ENCODE data around the gene GAPVD1.

The GAPVD1 gene

DNA sequence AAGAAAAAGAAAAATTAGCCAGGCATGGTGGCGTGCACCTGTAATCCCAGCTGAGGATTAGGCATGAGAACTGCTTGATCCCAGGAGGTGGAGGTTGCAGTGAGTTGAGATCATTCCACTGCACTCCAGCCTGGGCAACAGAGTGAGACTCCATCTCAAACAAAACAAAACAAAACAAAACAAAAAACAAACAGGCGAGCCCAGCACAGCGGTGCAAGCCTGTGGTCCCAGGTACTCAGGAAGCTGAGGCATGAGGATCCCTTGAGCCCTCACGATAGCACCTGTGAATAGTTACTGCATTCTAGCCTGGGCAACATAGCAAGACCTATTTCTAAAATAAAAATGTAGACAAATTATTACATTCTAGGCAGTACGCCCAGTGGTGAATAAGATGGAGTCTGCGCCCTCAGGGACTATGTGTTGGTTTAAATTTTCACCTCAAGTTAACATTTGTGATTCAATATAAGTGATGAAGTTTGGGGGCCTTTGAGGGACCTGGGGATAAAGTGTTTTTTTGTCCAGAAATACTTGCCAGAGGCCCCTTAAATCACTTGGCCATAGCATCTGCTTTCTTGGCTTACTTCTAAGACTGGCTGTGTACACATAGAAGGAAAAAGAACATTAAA, 3.4 kb upstream of the GAPVD1 start:
- H2AFZ ChIP-seq (ENCODE audit: low read depth, low read length): no peak overlapping the region
- no peak overlapping the region for H3K4me2 ChIP-seq (ENCODE audit: low read length)
- no peaks in the 10 kb centered on the region for H3K27me3 ChIP-seq (ENCODE audit: low read depth, low read length)
- peaks cover 16% of the 10 kb centered on the region for H3K79me2 ChIP-seq (ENCODE audit: low read length)
- no peak overlapping the region for H3K27ac ChIP-seq (ENCODE audit: low read length)
- H3K4me1 ChIP-seq (ENCODE audit: low read length): peaks cover 20% of the 10 kb centered on the region
- peaks cover 10% of the 10 kb centered on the region; the same call in 1 of the 2 replicates for H4K20me1 ChIP-seq (ENCODE audit: insufficient read depth, low read length)
- TF ChIP-seq EZH2phosphoT487 (IDR thresholded peaks at IDR 0.05; ENCODE audit: low read depth) (no peak), CTCF (IDR thresholded peaks at IDR 0.05; ENCODE audit: low read depth, low read length) (no peak)
- 0 out of 2 replicates have a peak, but pooled peaks cover 3% of the 10 kb centered on the region for H3K9me3 ChIP-seq (ENCODE audit: insufficient read depth, low read length)
- H3K4me3 ChIP-seq (ENCODE audit: low read length): no peak overlapping the region
- peaks cover 3% of the 10 kb centered on the region for H3K36me3 ChIP-seq (replicated peaks; ENCODE audit: low read depth, low read length)
- H3K9ac ChIP-seq (ENCODE audit: low read length): no peak overlapping the region

GRCh38 chr9:125258832-125259534, 2.6 kb upstream of the GAPVD1 start:
- peaks cover 13% of the 10 kb centered on the region; the same call in 1 of the 2 replicates for H4K20me1 ChIP-seq (ENCODE audit: insufficient read depth, low read length)
- peak overlapping the region; percentile 12; the same call in 1 of the 2 replicates for H3K27ac ChIP-seq (ENCODE audit: low read length)
- H3K4me2 ChIP-seq (ENCODE audit: low read length): peak overlapping the region; percentile 18; the same call in 1 of the 2 replicates
- peaks cover 3% of the 10 kb centered on the region for H3K36me3 ChIP-seq (replicated peaks; ENCODE audit: low read depth, low read length)
- 0 out of 2 replicates have a peak overlapping the region, but pooled peaks have one; percentile 27 for H2AFZ ChIP-seq (ENCODE audit: low read depth, low read length)
- H3K9me3 ChIP-seq (ENCODE audit: insufficient read depth, low read length): 0 out of 2 replicates have a peak, but pooled peaks cover 3% of the 10 kb centered on the region
- no peaks in the 10 kb centered on the region for H3K27me3 ChIP-seq (ENCODE audit: low read depth, low read length)
- peaks cover 24% of the 10 kb centered on the region for H3K79me2 ChIP-seq (ENCODE audit: low read length)
- TF ChIP-seq CTCF (IDR thresholded peaks at IDR 0.05; ENCODE audit: low read depth, low read length) (no peak), EZH2phosphoT487 (IDR thresholded peaks at IDR 0.05; ENCODE audit: low read depth) (no peak)
- no peak overlapping the region for H3K9ac ChIP-seq (ENCODE audit: low read length)
- no peak overlapping the region for H3K4me3 ChIP-seq (ENCODE audit: low read length)
- peaks cover 20% of the 10 kb centered on the region for H3K4me1 ChIP-seq (ENCODE audit: low read length)

DNA sequence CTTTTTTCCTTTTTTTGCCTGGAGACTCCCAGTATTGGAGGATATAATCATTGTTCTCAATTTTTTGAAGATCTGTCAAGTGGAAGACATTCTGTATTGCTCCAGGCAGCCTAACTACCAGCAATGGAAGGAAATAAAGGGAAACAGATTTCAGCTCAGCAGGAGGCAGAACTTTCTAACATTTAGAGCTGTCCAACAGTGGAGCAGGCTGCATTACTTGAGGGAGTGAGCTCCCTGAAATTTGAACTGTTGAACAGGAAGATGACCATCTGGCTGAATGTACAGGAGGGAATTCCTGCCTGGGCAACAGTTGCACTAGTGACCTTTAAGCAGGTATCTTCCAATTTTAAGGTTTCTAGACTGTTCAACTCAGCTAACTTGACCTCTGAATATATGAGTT, 1.1 kb upstream of the GAPVD1 start:
- Histone ChIP-seq H3K79me2 (ENCODE audit: low read length) (peaks cover 39% of the 10 kb centered on the region), H3K36me3 (replicated peaks; ENCODE audit: low read depth, low read length) (peaks cover 7% of the 10 kb centered on the region), H3K27me3 (ENCODE audit: low read depth, low read length) (no peaks in the 10 kb centered on the region), H2AFZ (ENCODE audit: low read depth, low read length) (no peak overlapping the region; the same call in 1 of the 2 replicates), H3K9me3 (ENCODE audit: insufficient read depth, low read length) (0 out of 2 replicates have a peak, but pooled peaks cover 3% of the 10 kb centered on the region), H3K9ac (ENCODE audit: low read length) (no peak overlapping the region), H3K4me3 (ENCODE audit: low read length) (peak overlapping the region; percentile 96), H3K27ac (ENCODE audit: low read length) (peak overlapping the region; percentile 92; the same call in 1 of the 2 replicates), H4K20me1 (ENCODE audit: insufficient read depth, low read length) (peaks cover 20% of the 10 kb centered on the region; the same call in 1 of the 2 replicates), H3K4me2 (ENCODE audit: low read length) (peak overlapping the region; percentile 80), H3K4me1 (ENCODE audit: low read length) (peaks cover 27% of the 10 kb centered on the region)
- TF ChIP-seq CTCF (IDR thresholded peaks at IDR 0.05; ENCODE audit: low read depth, low read length) (no peak), EZH2phosphoT487 (IDR thresholded peaks at IDR 0.05; ENCODE audit: low read depth) (no peak)
